Measurements from ENCODE around the gene TLR8. TPM values are rescaled to one million over a fixed set of nuclear protein-coding genes. Genes with fewer than 3 reads are reported as not detected.

TLR8 gene
- total RNA-seq, 2 donors from 2014 or later = 0.41 to 2.4 TPM

- no peaks in the 10 kb centered on the region for H3K27me3 ChIP-seq
- H3K36me3 ChIP-seq = peaks cover 15% of the 10 kb centered on the region
- peaks cover 0 to 19% of the 10 kb centered on the region in 2 donors for H3K4me1 ChIP-seq
- H3K27ac ChIP-seq = peak overlapping the region; percentile 71 to 87
- H3K9me3 ChIP-seq = peaks cover 0 to 3% of the 10 kb centered on the region in 2 donors
- TF ChIP-seq, protein P1, sequence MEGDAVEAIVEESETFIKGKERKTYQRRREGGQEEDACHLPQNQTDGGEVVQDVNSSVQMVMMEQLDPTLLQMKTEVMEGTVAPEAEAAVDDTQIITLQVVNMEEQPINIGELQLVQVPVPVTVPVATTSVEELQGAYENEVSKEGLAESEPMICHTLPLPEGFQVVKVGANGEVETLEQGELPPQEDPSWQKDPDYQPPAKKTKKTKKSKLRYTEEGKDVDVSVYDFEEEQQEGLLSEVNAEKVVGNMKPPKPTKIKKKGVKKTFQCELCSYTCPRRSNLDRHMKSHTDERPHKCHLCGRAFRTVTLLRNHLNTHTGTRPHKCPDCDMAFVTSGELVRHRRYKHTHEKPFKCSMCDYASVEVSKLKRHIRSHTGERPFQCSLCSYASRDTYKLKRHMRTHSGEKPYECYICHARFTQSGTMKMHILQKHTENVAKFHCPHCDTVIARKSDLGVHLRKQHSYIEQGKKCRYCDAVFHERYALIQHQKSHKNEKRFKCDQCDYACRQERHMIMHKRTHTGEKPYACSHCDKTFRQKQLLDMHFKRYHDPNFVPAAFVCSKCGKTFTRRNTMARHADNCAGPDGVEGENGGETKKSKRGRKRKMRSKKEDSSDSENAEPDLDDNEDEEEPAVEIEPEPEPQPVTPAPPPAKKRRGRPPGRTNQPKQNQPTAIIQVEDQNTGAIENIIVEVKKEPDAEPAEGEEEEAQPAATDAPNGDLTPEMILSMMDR (IDR thresholded peaks at IDR 0.05) = no peak
- DNase-seq (ENCODE audit: low spot score) = no peak
- peak overlapping the region in 1 of 2 donors; percentile 10 for H3K4me3 ChIP-seq
Observed at GRCh38 chrX:12972243-12972642, 65.8 kb downstream of the TLR8 start.

Other genes with a start within 250 kb of the TLR8 start
- gene PRPS2, start 115.2 kb upstream of the TLR8 start, total RNA-seq = 1 to 10 TPM; 3.5 to 8.0 TPM
- under 1 TPM; 0.22 to 0.24 TPM for gene TLR7, start 39.5 kb upstream of the TLR8 start, total RNA-seq
- 1,000 to 10,000 TPM; 1,780 to 2,397 TPM for gene TMSB4X, start 68.5 kb downstream of the TLR8 start, total RNA-seq
- not detected for gene FAM9C, start 138.0 kb downstream of the TLR8 start, total RNA-seq

Measured in right atrium auricular region (tissue), 2 donors.